SH-SY5Y (cell line): ENCODE data around the gene PTPRK.

Experiments used
- GATA2 ChIP-seq: IDR thresholded peaks from 2 replicates; pipeline ENCODE4 v1.6.1; 2011; ENCODE audit warnings: mild to moderate bottlenecking, low read depth, low read length
- GATA3 ChIP-seq: IDR thresholded peaks from 2 replicates; pipeline ENCODE4 v1.6.1; 2011; ENCODE audit warnings: low read depth, mild to moderate bottlenecking, low read length, moderate library complexity

PTPRK gene

GRCh38 chr6:128346569-128346968 lies 173.8 kb downstream of the PTPRK start:
- TF ChIP-seq GATA2 (no peak), GATA3 (no peak)

GRCh38 chr6:128345278-128345677 lies 175.1 kb downstream of the PTPRK start:
- TF ChIP-seq GATA2 (no peak), GATA3 (no peak)

GRCh38 chr6:128343706-128344105 lies 176.7 kb downstream of the PTPRK start:
- no peak for TF ChIP-seq GATA3
- no peak for TF ChIP-seq GATA2

- TF ChIP-seq GATA3 (no peak), GATA2 (no peak)
These were observed 180.6 kb downstream of the PTPRK start for GRCh38 chr6:128339635-128340450.

GRCh38 chr6:128337619-128338018 lies 182.8 kb downstream of the PTPRK start:
- TF ChIP-seq GATA2: no peak
- TF ChIP-seq GATA3: no peak

- no peak for TF ChIP-seq GATA3
- no peak for TF ChIP-seq GATA2
These were observed 183.8 kb downstream of the PTPRK start for GRCh38 chr6:128336436-128337095.

- TF ChIP-seq GATA2: no peak
- no peak for TF ChIP-seq GATA3
These were observed 184.4 kb downstream of the PTPRK start for GRCh38 chr6:128335963-128336362.

- TF ChIP-seq GATA3 (no peak), GATA2 (no peak)
These were observed 186.7 kb downstream of the PTPRK start for GRCh38 chr6:128333581-128334223.

GRCh38 chr6:128327890-128328289 lies 192.5 kb downstream of the PTPRK start:
- TF ChIP-seq GATA3: no peak
- no peak for TF ChIP-seq GATA2

GRCh38 chr6:128323011-128323410 lies 197.4 kb downstream of the PTPRK start:
- TF ChIP-seq GATA3: no peak
- no peak for TF ChIP-seq GATA2

- TF ChIP-seq GATA2 (no peak), GATA3 (no peak)
These were observed 200.5 kb downstream of the PTPRK start for GRCh38 chr6:128319946-128320345.

- no peak for TF ChIP-seq GATA2
- no peak for TF ChIP-seq GATA3
These were observed 201.2 kb downstream of the PTPRK start for GRCh38 chr6:128319157-128319556.

- TF ChIP-seq GATA3 (no peak), GATA2 (no peak)
These were observed 204.0 kb downstream of the PTPRK start for GRCh38 chr6:128316258-128316929.

- no peak for TF ChIP-seq GATA3
These were observed 206.2 kb downstream of the PTPRK start for GRCh38 chr6:128314190-128314589.
